Gastroesophageal sphincter (tissue), 4 donors: ENCODE data around the gene HSPBP1. TPM values are rescaled to one million over a fixed set of nuclear protein-coding genes. Genes with fewer than 3 reads are reported as not detected.

ENCODE experiments used
- ATAC-seq: fragments of 150-250 bp; one replicate; pipeline ENCODE4 v1.9.1; 2016; ENCODE audit warnings: mild to moderate bottlenecking, moderate library complexity
- H3K27ac ChIP-seq, 4 donors: fragments of 200-600 bp; sonication (generic) in 3 of 4; 1 replicate in 3 of 4; 2 replicates in 1 of 4; pipeline ENCODE4 v1.5.1; 2016 to 2019
- H3K27me3 ChIP-seq: fragments of 200-600 bp; sonication (generic); one replicate; pipeline ENCODE4 v1.5.1; 2019
- H3K36me3 ChIP-seq, 2 donors: fragments of 200-600 bp; sonication (generic); one replicate each; pipeline ENCODE4 v1.5.1; 2019; ENCODE audit warnings: control low read depth in 1 of 2
- H3K4me1 ChIP-seq, 3 donors: fragments of 200-600 bp; sonication (generic); 1 replicate in 2 of 3; 2 replicates in 1 of 3; pipeline ENCODE4 v1.5.1; 2016 to 2019; ENCODE audit warnings: control low read depth in 2 of 3
- H3K4me3 ChIP-seq, 2 donors: fragments of 200-600 bp; sonication (generic); one replicate each; pipeline ENCODE4 v1.5.1; 2019; ENCODE audit warnings: mild to moderate bottlenecking in 1 of 2, moderate library complexity in 1 of 2
- H3K9me3 ChIP-seq, 3 donors: fragments of 200-600 bp; sonication (generic); one replicate each; pipeline ENCODE4 v1.5.1; 2017 to 2019; ENCODE audit warnings: control low read depth in 2 of 3
- EP300 ChIP-seq: sonication (generic); formaldehyde crosslinking; IDR thresholded peaks from one replicate; pipeline ENCODE4 v1.6.1; 2017; ENCODE audit warnings: antibody characterized with exemption, mild to moderate bottlenecking
- POLR2A ChIP-seq, 2 donors: fragments of 450-650 bp; IDR thresholded peaks; one replicate each; pipeline ENCODE4 v1.6.1; 2017; ENCODE audit warnings: antibody characterized with exemption in 2 of 2, mild to moderate bottlenecking in 2 of 2, moderate library complexity in 1 of 2
- POLR2AphosphoS5 ChIP-seq: sonication (generic); formaldehyde crosslinking; IDR thresholded peaks from one replicate; pipeline ENCODE4 v1.6.1; 2017; ENCODE audit warnings: antibody characterized with exemption
- WGBS, 2 donors: methylation state at CpG; one replicate each; pipeline ENCODE4 v1.1.5; 2018; ENCODE audit warnings: low coverage in 1 of 2; 5-methylcytosine and 5-hydroxymethylcytosine counted together
- total RNA-seq, 4 donors: library from RNA; depleted of rRNA; stranded (reverse); fragments of >200 nt; gene quantifications; one replicate each; pipeline ENCODE4 v1.1.0, GENCODE V29; 2016
- TF ChIP-seq, protein P1 (sequence below), 4 experiments: fragments of 200-600 bp in 2 of 4; fragments of 450-650 bp in 2 of 4; sonication (generic) in 1 of 4; IDR thresholded peaks; one replicate each; pipeline ENCODE4 v1.5.1; 2017 to 2019; ENCODE audit warnings: antibody characterized with exemption in 4 of 4, mild to moderate bottlenecking in 2 of 4, moderate library complexity in 2 of 4

HSPBP1 gene
- total RNA-seq, 4 donors from 2014 or later: 20.9 to 37.1 (median 26.5) TPM

DNA sequence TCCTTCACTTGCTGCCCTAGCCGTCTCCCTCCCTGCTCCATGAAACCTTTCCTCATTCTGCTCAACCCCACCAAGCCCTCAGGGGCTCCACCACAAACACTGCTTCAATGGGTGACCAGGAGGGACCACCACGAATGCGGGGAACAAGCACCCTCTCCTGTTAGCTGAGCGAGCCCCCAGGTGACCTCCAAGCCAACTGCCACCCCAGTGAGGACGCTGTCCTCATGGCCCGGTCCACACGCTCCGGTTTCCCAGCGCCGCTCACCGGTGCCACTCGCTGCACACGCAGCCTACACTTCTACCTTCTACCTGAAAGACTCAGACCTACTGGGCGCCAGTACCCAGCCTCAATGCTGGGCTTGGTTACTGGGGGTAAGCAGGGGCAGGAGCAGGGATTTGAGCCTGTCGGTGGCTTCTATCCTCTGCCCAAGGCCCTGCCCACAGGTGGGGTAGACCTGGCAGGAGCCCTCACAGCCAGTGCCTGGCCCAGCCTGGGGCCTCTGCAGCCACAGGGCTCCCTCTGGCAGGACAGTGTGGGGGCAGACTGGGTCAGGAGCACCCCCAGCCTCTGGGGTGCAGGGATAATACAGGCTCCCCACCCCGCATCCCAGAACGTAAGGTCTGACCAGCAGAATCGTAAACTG is 50.6 kb downstream of the HSPBP1 start:
- no peak for TF ChIP-seq EP300
- no peak for TF ChIP-seq POLR2A (IDR thresholded peaks at IDR 0.05)
- TF ChIP-seq, protein P1, sequence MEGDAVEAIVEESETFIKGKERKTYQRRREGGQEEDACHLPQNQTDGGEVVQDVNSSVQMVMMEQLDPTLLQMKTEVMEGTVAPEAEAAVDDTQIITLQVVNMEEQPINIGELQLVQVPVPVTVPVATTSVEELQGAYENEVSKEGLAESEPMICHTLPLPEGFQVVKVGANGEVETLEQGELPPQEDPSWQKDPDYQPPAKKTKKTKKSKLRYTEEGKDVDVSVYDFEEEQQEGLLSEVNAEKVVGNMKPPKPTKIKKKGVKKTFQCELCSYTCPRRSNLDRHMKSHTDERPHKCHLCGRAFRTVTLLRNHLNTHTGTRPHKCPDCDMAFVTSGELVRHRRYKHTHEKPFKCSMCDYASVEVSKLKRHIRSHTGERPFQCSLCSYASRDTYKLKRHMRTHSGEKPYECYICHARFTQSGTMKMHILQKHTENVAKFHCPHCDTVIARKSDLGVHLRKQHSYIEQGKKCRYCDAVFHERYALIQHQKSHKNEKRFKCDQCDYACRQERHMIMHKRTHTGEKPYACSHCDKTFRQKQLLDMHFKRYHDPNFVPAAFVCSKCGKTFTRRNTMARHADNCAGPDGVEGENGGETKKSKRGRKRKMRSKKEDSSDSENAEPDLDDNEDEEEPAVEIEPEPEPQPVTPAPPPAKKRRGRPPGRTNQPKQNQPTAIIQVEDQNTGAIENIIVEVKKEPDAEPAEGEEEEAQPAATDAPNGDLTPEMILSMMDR (IDR thresholded peaks at IDR 0.05): no peak
- no peak for TF ChIP-seq POLR2AphosphoS5
- H3K9me3 ChIP-seq: no peaks in the 10 kb centered on the region
- H3K4me3 ChIP-seq: no peak overlapping the region
- H3K27me3 ChIP-seq: no peaks in the 10 kb centered on the region
- 95 to 100% methylated on average over 2 to 12 of the region's 18 CpGs for WGBS, 2 donors
- no peak for ATAC-seq
- peaks cover 0 to 82% of the 10 kb centered on the region in 2 donors for H3K36me3 ChIP-seq
- H3K27ac ChIP-seq: no peak overlapping the region
- peaks cover 0 to 10% (median 0%) of the 10 kb centered on the region in 3 donors for H3K4me1 ChIP-seq

DNA sequence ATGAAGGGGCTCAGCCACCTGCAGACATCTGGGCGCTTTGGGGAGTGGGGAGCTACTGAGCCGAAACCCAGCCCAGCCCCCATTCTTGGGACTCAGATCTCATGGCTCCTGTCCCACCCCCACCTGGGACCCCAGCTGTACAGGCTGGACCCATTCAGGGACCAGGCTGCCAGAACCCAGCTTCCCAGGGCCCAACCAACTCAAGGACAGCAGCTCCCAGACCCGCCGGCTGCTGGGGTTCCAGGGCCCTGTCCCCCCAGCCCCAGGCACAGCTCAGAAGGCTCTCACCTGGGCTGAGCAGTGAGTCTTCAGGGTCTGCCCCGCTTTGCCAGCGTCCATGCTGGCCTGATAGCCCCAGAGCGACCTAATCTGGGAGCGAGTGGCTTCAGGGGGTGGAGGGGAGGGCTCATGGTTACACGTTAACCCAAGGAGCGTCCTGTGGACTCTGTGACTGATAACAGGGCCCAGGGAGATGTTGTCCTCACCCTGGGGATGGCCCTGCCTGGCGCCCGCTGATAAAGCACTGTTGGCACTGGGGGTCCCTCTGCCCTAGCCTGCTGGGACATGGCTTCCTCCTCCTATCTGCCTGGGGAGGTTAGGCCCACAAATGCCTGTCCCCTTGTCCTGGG is 51.4 kb downstream of the HSPBP1 start, which contains the start of gene TMEM86B:
Gene TMEM86B (minus strand): TSS at position 361 of the 629 bp plus-strand sequence. CDS start 22 bp downstream, at position 339.
- Histone ChIP-seq H3K36me3 (peaks cover 0 to 74% of the 10 kb centered on the region in 2 donors), H3K9me3 (no peaks in the 10 kb centered on the region), H3K27ac (no peak within 1 kb of the TSS), H3K27me3 (no peaks in the 10 kb centered on the region), H3K4me3 (no peak within 1 kb of the TSS), H3K4me1 (peaks cover 0 to 10% (median 0%) of the 10 kb centered on the region in 3 donors)
- TF ChIP-seq EP300 (no peak), POLR2A (IDR thresholded peaks at IDR 0.05) (no peak), POLR2AphosphoS5 (no peak)
- TF ChIP-seq, protein P1 (IDR thresholded peaks at IDR 0.05): no peak
- no peak for ATAC-seq
- WGBS, 2 donors: 80% methylated on average over 2 of the region's 12 CpGs; no CpG with 5 or more reads in 1 of the 2 donors

DNA sequence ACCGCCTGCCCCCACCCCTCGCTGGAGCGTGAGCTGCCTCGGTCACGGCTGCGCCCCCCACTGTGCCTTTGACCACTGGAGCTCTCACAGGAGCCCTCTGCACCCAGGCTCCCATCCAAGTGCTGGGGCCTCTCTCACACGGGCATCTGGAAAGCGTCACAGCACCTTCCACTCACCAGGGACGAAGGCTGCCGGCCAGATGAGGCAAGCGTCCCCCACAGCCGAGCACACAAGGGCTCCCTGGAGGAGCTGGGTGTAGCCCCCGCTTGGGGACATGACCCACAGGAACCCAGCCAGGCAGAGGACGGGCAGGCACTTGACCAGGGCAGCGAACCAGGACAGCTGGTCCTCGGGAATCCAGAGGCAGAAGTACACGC is 51.9 kb downstream of the HSPBP1 start:
- peak; percentile 37 for TF ChIP-seq POLR2AphosphoS5
- TF ChIP-seq, protein P1 (IDR thresholded peaks at IDR 0.05): no peak
- H3K9me3 ChIP-seq: no peaks in the 10 kb centered on the region
- no peaks in the 10 kb centered on the region for H3K27me3 ChIP-seq
- no peak overlapping the region for H3K4me3 ChIP-seq
- 53% methylated on average over 3 of the region's 17 CpGs; no CpG with 5 or more reads in 1 of the 2 donors for WGBS, 2 donors
- no peak overlapping the region for H3K27ac ChIP-seq
- no peak for ATAC-seq
- H3K36me3 ChIP-seq: peaks cover 0 to 69% of the 10 kb centered on the region in 2 donors
- peaks cover 0 to 10% (median 0%) of the 10 kb centered on the region in 3 donors for H3K4me1 ChIP-seq

DNA sequence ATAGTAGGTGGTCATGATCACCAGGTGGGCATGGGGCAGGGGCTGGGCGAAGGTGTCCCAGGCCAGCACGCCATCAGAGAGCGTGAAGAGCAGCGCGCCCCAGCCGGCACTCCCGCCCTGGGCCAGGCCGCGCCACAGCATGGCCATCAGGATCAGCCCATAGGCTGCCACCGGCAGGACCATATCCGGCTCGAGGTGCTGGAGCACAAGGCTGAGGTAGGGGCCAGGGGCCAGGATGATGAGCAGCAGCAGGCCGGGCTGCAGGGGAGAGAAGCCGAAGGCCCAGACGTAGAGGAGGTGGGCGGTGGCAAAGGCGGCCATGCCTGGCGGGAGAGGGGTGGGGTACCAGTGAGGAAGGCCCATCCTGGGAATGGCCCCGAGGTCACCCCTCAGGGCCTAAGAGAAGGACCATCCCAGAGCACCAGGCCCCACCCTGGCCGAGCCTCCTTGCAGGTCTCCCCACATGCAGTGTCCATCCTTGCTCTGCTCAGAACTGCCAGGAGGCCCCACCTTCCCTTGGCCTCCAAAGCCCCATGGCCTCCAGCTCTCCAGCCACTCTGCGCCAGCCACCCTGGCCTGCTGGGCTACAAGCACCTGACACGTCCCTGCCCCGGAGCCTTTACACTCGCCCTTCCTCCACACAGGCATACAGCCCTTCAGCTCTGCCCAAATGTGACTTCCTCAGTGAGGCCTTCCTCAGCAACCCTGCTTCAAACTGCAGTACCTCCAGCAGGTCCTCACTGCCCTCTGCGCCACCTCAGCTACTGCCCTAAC is 52.5 kb downstream of the HSPBP1 start:
- no peak for TF ChIP-seq POLR2AphosphoS5
- TF ChIP-seq EP300: no peak
- TF ChIP-seq POLR2A (IDR thresholded peaks at IDR 0.05): no peak
- TF ChIP-seq, protein P1 (IDR thresholded peaks at IDR 0.05): no peak
- Histone ChIP-seq H3K9me3 (no peaks in the 10 kb centered on the region), H3K36me3 (peaks cover 0 to 63% of the 10 kb centered on the region in 2 donors), H3K27ac (no peak overlapping the region), H3K4me1 (peaks cover 0 to 10% (median 0%) of the 10 kb centered on the region in 3 donors), H3K4me3 (no peak overlapping the region), H3K27me3 (no peaks in the 10 kb centered on the region)
- 78% methylated on average over 3 of the region's 25 CpGs; no CpG with 5 or more reads in 1 of the 2 donors for WGBS, 2 donors
- ATAC-seq: no peak
